ENCODE measurements around the gene SAPCD1. TPM values are rescaled to one million over a fixed set of nuclear protein-coding genes. Genes with fewer than 3 reads are reported as not detected.

The SAPCD1 gene
- polyA plus RNA-seq, 1 of the 3 experiments (the other 2 are of a cell fraction), result 5.9 TPM

GRCh38 chr6:31713991-31714684, 48.3 kb upstream of the SAPCD1 start:
- Histone ChIP-seq H3K9me2 (no peaks in the 10 kb centered on the region), H3K36me3 (replicated peaks in 1 of 2; ENCODE audit: control insufficient read depth in 1 of 2, insufficient read depth in 2 of 2, low read length in 1 of 2) (no peaks in the 10 kb centered on the region), H3K79me2 (ENCODE audit: insufficient read depth) (no peaks in the 10 kb centered on the region), H3K9ac (no peak overlapping the region), H4K20me1 (ENCODE audit: insufficient read depth) (no peaks in the 10 kb centered on the region), H3K9me3 (no peaks in the 10 kb centered on the region), H3K27me3 (ENCODE audit: insufficient read depth) (no peaks in the 10 kb centered on the region), H2AFZ (ENCODE audit: low read depth) (no peak overlapping the region), H3K27ac (ENCODE audit: low read depth in 2 of 2, low read length in 1 of 2) (no peak overlapping the region), H3F3A (replicated peaks; ENCODE audit: insufficient read depth) (peaks cover 3% of the 10 kb centered on the region), H3K4me2 (no peak overlapping the region), H3K4me1 (ENCODE audit: control insufficient read depth in 1 of 2, insufficient read depth in 2 of 2, low read depth in 1 of 2, low read length in 1 of 2) (no peaks in the 10 kb centered on the region), H3K4me3 (ENCODE audit: low read depth in 2 of 2, low read length in 1 of 2) (no peak overlapping the region)
- WGBS (ENCODE audit: low lambda C conversion rate), result 64% methylated on average over 5 of the region's 5 CpGs
- POLR2A ChIA-PET, result no interaction called here
- no peak for TF ChIP-seq RAD21 (IDR thresholded peaks at IDR 0.05; ENCODE audit: low read length)
- TF ChIP-seq POLR2AphosphoS5 (IDR thresholded peaks at IDR 0.05; ENCODE audit: low read depth, low read length), result no peak
- TF ChIP-seq RFX5 (IDR thresholded peaks at IDR 0.05; ENCODE audit: low read length), result no peak
- TF ChIP-seq RXRA (IDR thresholded peaks at IDR 0.05; ENCODE audit: borderline replicate concordance, low read depth), result no peak
- no peak for TF ChIP-seq SMC3 (IDR thresholded peaks at IDR 0.05; ENCODE audit: low read depth, low read length)
- TF ChIP-seq FOSL2 (IDR thresholded peaks at IDR 0.05; ENCODE audit: borderline replicate concordance, low read depth), result no peak
- DNase-seq, result no peak
- CTCF ChIA-PET, result interaction anchor here (1.1 to 1.5 kb wide), 4 partner anchors 10 to 77 kb away, joined by 3 to 4 read pairs (median 3); no protein-coding TSS in a partner anchor

- H2AFZ ChIP-seq (ENCODE audit: low read depth), result no peak within 1 kb of the TSS
- H3K4me1 ChIP-seq (ENCODE audit: control insufficient read depth in 1 of 2, insufficient read depth in 2 of 2, low read depth in 1 of 2, low read length in 1 of 2), result no peaks in the 10 kb centered on the region
- no peaks in the 10 kb centered on the region for H3K36me3 ChIP-seq (replicated peaks in 1 of 2; ENCODE audit: control insufficient read depth in 1 of 2, insufficient read depth in 2 of 2, low read length in 1 of 2)
- no peak within 1 kb of the TSS for H3K4me2 ChIP-seq
- H3F3A ChIP-seq (replicated peaks; ENCODE audit: insufficient read depth), result peaks cover 3% of the 10 kb centered on the region
- H3K79me2 ChIP-seq (ENCODE audit: insufficient read depth), result no peaks in the 10 kb centered on the region
- ChIA-PET POLR2A (interaction anchor here (1.0 kb wide), 1 partner anchor 14 kb away, joined by 3 read pairs; the partner anchor contains the start of gene DDAH2), CTCF (interaction anchor here (1.1 to 1.5 kb wide), 3 partner anchors 9 to 14 kb away, joined by 3 to 4 read pairs (median 3); no protein-coding TSS in a partner anchor)
- TF ChIP-seq SIN3A (IDR thresholded peaks at IDR 0.05; ENCODE audit: borderline replicate concordance, low read depth, low read length) (no peak), MXI1 (IDR thresholded peaks at IDR 0.05; ENCODE audit: low read depth, low read length) (no peak), TAF1 (IDR thresholded peaks at IDR 0.05; ENCODE audit: borderline replicate concordance, low read depth, low read length) (no peak), FOXM1 (IDR thresholded peaks at IDR 0.05; ENCODE audit: low read depth) (no peak), POLR2AphosphoS5 (IDR thresholded peaks at IDR 0.05; ENCODE audit: low read depth, low read length) (no peak), EP300 (IDR thresholded peaks at IDR 0.05; ENCODE audit: borderline replicate concordance in 1 of 2, low read depth in 1 of 2, low read length in 1 of 2) (no peak), MEF2A (IDR thresholded peaks at IDR 0.05; ENCODE audit: borderline replicate concordance, low read depth) (no peak), NFIC (IDR thresholded peaks at IDR 0.05; ENCODE audit: borderline replicate concordance) (no peak)
- TF ChIP-seq, protein P1, sequence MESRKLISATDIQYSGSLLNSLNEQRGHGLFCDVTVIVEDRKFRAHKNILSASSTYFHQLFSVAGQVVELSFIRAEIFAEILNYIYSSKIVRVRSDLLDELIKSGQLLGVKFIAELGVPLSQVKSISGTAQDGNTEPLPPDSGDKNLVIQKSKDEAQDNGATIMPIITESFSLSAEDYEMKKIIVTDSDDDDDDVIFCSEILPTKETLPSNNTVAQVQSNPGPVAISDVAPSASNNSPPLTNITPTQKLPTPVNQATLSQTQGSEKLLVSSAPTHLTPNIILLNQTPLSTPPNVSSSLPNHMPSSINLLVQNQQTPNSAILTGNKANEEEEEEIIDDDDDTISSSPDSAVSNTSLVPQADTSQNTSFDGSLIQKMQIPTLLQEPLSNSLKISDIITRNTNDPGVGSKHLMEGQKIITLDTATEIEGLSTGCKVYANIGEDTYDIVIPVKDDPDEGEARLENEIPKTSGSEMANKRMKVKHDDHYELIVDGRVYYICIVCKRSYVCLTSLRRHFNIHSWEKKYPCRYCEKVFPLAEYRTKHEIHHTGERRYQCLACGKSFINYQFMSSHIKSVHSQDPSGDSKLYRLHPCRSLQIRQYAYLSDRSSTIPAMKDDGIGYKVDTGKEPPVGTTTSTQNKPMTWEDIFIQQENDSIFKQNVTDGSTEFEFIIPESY (IDR thresholded peaks at IDR 0.05; ENCODE audit: borderline replicate concordance, low read depth), result no peak
- TF ChIP-seq, protein P2, sequence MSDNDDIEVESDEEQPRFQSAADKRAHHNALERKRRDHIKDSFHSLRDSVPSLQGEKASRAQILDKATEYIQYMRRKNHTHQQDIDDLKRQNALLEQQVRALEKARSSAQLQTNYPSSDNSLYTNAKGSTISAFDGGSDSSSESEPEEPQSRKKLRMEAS (IDR thresholded peaks at IDR 0.05; ENCODE audit: low read depth), result no peak
- 83% methylated on average over 3 of the region's 16 CpGs for WGBS (ENCODE audit: low lambda C conversion rate)
- no peaks in the 10 kb centered on the region for H3K27me3 ChIP-seq (ENCODE audit: insufficient read depth)
- no peaks in the 10 kb centered on the region for H3K9me2 ChIP-seq
- H3K27ac ChIP-seq (ENCODE audit: low read depth in 2 of 2, low read length in 1 of 2), result no peak within 1 kb of the TSS
- no peak within 1 kb of the TSS for H3K9ac ChIP-seq
- no peaks in the 10 kb centered on the region for H4K20me1 ChIP-seq (ENCODE audit: insufficient read depth)
- no peak within 1 kb of the TSS for H3K4me3 ChIP-seq (ENCODE audit: low read depth in 2 of 2, low read length in 1 of 2)
- DNase-seq, result no peak
- H3K9me3 ChIP-seq, result no peaks in the 10 kb centered on the region
Measured at GRCh38 chr6:31715022-31715958, 47.2 kb upstream of the SAPCD1 start, which contains the start of gene LY6G6D. LY6G6D (plus strand) TSS chr6:31715348; CDS start chr6:31715356, 8 bp downstream.
